ENCODE measurements around the gene RECQL5.
"Not testable (repeated sequence)": the region's sequence is repeated elsewhere in the genome, so short reads cannot be mapped to it uniquely, and the experiment has no call there.

Gene RECQL5

GRCh38 chr17:75647921-75648320 is 19.0 kb downstream of the RECQL5 start:
- DNase-seq (ENCODE audit: low spot score) = no peak

GRCh38 chr17:75647061-75647460 is 19.9 kb downstream of the RECQL5 start:
- DNase-seq (ENCODE audit: low spot score) = no peak

GRCh38 chr17:75646638-75646992 is 20.3 kb downstream of the RECQL5 start:
- no peak for DNase-seq (ENCODE audit: low spot score)

GRCh38 chr17:75645889-75646637 is 20.9 kb downstream of the RECQL5 start:
- no peak for DNase-seq (ENCODE audit: low spot score)

GRCh38 chr17:75645501-75645888 is 21.5 kb downstream of the RECQL5 start:
- DNase-seq (ENCODE audit: low spot score) = no peak

DNA sequence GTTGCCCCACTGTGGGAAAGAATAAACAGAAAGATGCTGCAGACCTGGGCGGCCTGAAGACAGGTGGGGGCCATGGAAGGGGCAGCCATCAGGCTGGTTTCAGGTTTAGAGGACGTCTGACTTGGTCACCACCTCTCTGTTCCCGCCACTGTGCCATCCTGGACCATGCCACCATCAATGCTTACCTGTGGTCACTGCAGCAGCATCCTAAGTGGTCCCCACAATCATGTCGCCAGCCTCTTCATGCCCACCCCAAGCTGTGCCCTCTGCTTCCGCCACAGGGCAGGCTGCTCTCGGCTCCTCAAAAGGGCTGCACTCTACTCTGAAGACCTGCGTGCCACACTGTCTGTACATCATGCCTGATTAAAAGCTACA is 23.3 kb downstream of the RECQL5 start:
- DNase-seq (ENCODE audit: low spot score) = no peak

- DNase-seq (ENCODE audit: low spot score) = no peak
These were observed 23.9 kb downstream of the RECQL5 start for GRCh38 chr17:75642784-75643642.

DNA sequence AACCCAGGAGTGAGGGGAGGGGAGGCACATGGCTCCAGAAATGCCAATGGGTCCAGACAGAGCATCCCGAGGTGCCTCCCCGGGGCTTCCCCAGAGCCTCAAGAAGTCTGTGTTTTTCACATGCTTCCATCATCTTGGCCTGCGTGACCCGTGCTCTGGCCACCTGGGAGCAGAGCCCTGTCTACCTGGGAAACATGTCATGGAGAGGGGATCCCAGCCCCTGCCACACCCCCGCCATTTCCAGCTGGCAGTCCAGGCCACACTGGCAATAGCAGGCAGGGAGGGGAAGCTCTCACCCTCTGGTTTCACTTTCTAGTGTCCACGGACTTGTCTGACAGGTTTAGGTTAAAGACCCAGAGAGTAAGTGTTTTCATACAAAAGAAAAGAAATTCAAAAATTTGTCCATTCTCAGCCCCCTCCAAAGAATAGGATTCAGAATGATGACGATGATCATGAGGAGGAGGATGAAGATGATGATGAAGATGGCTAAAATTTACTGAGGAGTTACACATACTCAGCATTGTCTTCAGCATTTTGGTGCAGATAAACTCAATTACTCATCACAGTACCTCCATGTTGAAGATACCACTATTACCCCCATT is 24.7 kb downstream of the RECQL5 start:
- no peak for DNase-seq (ENCODE audit: low spot score)

DNA sequence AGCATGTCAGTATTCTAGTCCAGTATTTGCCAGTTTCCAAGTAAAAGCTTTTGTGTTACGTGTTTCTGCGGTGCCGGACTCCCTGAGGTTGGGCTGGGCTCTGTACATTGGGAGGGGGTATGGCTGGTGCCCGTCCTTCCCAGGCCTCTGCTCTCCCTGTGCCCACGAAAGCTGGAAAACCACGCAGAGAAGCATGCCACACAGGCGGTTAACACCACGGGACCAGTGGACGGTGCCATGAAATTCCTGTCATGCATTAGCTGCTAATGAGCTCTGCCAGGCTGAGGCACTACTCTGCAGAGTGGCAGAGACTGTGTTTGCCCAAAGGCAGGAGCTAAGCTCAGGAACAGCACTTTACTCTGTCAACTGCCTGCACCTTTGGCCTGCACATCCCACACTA is 25.6 kb downstream of the RECQL5 start:
- no peak for DNase-seq (ENCODE audit: low spot score)

DNA sequence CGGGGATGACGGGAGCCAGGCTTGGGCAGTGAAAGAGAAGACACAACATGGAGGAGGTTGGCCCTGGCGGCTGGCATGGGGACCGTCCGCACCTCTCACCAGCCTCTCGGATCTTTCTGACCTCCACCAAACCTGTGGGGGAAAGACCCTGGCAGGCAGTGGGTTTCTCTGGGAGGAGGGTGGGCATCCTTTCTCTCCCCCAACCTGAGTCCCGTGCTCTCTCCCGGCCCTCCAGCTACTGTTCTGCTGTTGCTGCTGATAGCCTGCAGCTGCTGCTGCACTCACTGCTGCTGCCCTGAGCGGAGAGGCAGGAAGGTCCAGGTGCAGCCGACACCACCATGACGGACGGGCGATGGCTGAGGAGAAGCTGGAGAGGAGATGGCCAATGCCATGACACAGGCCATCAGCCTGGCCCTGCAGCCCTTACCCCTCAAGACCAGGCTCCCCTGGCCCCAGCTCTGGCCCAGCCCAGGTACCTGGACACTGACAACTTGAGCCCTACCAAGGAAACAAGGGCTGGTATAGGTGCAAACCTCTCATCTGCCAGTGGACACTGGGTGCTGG is 26.3 kb downstream of the RECQL5 start:
- DNase-seq (ENCODE audit: low spot score) = no peak

- no peak for DNase-seq (ENCODE audit: low spot score)
These were observed 27.0 kb downstream of the RECQL5 start for GRCh38 chr17:75639771-75640555.

DNA sequence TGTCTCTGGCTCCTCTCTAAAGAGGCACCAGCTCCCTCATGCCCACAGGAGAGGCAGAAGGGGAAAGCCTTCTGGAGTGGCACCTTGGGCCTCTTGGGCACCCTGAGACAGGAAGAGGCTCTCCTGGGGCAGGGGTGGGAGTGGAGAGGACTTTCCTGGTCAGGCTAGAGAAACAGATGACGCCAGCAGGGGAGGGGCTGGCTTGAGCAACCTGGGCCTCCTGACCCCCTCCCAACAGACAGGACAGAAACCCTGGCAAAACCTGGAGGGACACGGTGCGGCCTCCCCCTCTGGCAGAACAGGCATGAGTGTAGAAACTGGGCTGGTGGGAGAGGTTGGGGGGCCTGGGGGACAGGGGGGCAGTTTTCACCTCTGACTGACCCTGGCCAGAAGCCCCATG is 27.6 kb downstream of the RECQL5 start:
- no peak for DNase-seq (ENCODE audit: low spot score)

DNA sequence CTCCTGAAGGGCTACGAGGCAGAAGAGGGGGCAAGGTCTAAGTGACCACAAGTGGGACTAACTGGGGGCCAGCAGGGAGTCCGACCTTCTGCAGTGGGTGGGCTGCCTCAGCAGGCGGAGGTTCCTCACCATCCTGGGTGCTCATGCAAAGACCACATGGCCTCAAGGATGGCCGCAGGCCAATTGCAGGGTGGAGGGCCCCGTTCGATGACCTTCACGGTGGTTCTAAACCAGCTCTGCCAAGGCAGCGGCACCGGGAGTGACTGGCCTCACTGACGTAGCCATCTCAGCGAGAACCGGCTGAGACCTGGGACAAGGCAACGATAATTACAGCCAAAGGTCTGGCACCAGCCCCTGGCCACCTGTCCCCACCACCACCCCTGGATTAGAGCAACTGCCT is 28.1 kb downstream of the RECQL5 start:
- DNase-seq (ENCODE audit: low spot score) = no peak

DNA sequence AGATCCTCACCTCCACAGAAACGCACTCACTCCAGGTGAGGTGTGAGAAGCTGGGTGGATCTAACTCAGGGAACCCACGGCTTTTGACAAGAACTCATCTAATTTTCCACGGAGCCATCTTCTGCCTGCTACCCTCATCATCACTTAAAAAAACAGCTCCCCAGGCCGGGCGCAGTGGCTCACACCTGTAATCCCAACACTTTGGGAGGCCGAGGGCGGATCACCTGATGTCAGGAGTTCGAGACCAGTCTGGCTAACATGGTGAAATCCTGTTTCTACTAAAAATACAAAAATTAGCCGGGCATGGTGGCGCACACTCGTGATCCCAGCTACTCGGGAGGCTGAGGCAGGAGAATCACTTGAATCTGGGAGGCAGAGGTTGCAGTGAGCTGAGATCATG is 28.9 kb downstream of the RECQL5 start:
- DNase-seq (ENCODE audit: low spot score) = not testable (repeated sequence)

DNA sequence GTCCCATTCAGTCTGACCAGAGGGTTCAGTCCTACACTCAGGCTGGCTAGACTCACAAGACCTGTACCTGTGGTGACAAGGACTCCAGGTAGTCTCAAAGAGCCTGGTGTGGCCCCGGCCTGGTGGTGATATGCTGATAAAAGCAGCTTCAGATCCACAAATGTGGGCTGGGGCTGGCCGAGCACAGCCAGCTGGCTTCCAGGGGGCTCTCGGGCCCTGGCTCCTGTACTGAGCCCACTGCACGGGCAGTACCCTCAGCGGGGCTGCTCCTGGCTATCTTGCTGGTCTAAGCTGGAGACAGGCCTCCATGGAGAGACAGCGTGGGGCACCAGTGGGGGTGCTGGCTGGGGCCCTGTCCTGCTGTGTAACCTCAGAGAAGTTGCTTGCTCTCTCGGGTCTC is 29.4 kb downstream of the RECQL5 start:
- no peak for DNase-seq (ENCODE audit: low spot score)

- no peak for DNase-seq (ENCODE audit: low spot score)
These were observed 29.8 kb downstream of the RECQL5 start for GRCh38 chr17:75637143-75637538.

DNA sequence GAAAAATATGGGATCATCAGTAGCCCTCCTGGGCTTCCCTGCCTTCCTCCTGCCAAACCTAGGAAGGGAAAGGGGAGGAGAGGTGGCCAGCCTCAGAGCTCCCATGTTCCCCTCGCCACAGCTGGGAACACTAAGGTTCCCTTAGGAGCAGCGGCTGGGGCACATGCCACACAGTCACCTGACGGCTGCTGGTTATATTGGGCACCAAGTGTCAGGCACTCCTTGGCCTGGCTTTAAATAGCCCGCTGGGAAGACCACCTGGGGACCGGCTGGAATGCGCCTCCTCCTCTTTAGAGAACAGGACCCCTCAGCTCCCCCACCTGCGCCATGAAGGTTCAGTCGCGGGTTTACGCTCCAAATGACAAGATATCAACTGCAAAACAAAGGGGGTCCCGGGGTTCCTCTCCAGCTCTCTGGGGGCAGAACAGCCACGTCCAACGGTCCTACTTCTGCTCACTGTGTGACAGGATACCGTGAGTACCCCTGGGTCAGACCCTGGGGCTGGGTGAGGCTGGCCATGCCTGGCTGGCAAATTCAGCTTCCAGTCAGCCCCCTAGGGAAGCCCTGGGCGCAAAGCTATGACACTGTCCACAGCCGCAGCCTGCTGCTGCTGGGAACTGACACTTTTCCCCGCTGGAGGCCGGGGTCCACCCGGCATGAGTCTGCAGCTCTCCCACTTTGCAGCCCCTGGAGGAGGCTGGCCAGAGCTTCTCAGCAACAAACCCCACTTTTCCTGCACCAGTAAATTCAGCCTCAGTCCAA is 30.4 kb downstream of the RECQL5 start:
- no peak for DNase-seq (ENCODE audit: low spot score)

GRCh38 chr17:75635610-75636202 is 31.2 kb downstream of the RECQL5 start:
- no peak for DNase-seq (ENCODE audit: low spot score)

- DNase-seq (ENCODE audit: low spot score) = no peak
These were observed 32.0 kb downstream of the RECQL5 start for GRCh38 chr17:75634754-75635609.

DNA sequence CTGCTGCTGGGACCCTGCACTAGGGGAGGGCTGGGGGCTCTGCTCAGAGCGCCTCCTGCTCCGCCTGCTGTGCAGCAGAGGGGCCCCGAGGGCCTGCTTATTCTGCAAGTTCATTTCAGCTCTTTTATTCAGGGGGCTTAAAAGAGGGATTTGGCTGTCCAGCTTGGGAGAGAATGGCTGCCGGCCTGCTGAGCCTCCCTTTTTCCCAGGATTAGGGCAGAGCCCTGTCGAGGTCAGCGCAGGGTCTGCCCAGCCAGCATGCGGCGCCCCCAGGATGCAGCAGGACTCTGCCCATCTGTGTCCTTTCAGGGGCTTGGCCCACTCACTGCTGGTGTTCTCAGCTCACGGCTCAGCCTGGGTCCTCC is 32.6 kb downstream of the RECQL5 start:
- no peak for DNase-seq (ENCODE audit: low spot score)

Measured in AG08396 (cell line).